HG03095 (cell line): ENCODE results near the gene UBE2E3.
A peak's percentile ranks its signal among the peaks of the same experiment; 100 is the strongest.

ENCODE experiments used
- ATAC-seq: cut with Tn5 transposase; IDR thresholded peaks from one replicate; pipeline ENCODE4 v1.9.1; 2021; ENCODE audit warnings: moderate library complexity; ENCODE audit not compliant: unreplicated experiment

UBE2E3 gene

GRCh38 chr2:180980106-180980942 is at the start of gene UBE2E3:
TSS of gene UBE2E3 (plus strand) at chr2:180980605. CDS start at chr2:180982043, 1,438 bp downstream.
- peak; percentile 67 for ATAC-seq

DNA sequence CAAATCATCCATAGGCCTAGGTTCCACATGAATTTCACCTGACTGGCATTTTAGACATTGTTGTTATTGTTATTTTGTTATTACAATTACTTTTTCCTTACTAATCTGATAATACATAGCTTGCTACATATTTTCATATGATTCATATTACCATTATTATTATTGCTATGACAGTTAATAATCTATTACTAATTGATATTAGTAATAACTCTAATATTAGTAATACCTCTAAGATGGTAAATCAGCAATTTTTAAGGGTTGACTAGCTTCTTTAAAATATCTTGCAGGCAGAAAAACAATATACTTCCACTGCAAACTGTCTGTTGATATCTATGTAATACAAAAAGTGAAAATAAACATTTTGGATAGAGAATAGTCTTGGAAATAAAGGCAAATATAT is 48.6 kb upstream of the UBE2E3 start:
- ATAC-seq = no peak

GRCh38 chr2:180933332-180933731 is 47.1 kb upstream of the UBE2E3 start:
- ATAC-seq = no peak

DNA sequence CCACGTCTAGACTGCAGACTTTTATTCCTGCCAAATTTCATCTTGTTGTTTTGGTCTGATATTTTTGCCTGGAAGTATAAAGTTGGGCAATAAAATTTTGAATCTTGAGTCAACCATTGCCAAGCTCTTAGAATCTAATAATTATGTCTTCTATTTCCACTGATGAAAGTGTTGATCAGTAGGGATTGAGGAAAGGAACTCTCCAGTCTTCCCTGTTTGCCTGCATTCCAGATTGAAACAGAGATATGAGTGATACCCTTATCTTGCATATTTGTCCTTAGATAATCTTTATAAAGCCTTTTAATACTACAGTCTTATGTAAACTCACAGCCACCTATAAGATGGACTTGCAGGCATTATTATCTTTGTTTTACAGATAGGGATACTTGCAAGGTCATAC is 45.5 kb upstream of the UBE2E3 start:
- ATAC-seq = no peak

DNA sequence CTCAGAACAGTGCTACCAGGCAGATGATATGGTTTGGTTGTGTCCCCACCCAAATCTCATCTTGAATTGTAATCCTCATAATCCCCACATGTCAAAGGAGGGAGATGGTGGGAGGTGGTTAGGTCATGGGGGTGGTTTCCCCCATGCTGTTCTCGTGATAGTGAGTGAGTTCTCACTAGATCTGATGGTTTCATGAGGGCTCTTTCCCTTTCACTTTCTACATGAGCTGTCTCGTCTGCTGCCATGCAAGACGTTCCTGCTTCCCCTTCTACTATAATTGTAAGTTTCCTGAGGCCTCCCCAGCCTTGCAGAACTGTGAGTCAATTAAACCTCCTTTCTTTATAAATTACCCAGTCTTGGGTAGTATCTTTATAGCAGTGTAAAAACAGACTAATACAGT is 42.9 kb upstream of the UBE2E3 start:
- ATAC-seq = peak; percentile 70

GRCh38 chr2:180938451-180938850 is 42.0 kb upstream of the UBE2E3 start:
- peak; percentile 42 for ATAC-seq

- ATAC-seq = no peak
Measured at GRCh38 chr2:180943275-180943674, 37.1 kb upstream of the UBE2E3 start.

DNA sequence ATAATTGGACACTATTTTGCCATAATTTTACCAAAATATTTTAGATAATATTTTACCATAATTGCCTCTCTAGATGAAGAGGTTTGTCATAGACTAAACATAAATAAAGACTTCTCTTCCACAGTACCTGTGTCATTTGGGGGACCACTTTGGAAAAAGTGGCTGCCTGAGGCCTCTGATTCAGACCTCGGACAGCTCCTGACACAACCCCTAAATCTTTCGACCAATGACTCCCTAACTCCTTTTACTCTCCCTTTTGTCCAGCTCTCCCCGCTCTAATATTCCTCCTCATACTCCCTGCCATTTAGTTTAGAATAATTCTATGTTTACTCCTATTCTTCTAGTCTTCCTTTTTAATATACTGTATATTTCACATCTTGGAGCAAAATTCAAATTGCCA is 36.0 kb upstream of the UBE2E3 start:
- no peak for ATAC-seq

DNA sequence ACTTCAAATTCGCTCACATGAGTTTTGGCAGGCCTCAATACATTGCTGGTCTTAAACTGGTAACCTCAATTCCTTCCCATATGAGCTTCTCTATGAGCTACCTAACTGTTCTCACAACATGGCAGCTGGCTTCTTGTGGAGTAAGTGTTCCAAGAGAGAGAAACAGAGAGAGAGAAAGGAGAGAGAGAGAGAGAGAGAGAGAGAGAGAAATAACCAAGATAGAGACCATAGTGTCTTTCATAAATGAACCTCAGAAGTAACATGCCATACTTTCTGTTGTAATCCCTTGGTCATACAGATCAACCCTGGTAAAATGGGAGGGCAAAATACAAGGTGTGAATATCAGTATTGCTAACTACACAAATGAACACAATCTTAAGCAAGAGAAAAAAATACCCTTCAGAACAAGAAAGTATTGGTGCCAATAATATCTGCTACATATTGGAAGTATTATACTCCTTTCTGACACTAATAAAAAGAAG is 33.2 kb upstream of the UBE2E3 start:
- ATAC-seq = no peak

DNA sequence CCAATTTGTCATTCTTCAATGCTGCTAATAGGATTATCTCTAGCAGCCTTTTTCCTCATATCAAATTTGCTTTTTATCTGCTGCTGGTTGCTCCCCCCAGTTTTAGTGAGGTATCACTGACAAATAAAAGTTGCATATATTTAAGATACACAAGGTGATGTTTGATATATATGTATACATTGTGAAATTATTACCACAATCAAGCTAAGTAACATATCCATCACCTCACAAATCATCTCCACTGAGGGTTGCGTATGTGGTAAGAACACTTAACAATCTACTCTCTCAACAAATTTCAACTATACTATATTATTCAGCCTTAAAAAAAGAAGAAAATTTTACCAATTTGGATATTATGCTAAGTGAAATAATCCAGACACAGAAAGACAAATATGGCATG is 30.5 kb upstream of the UBE2E3 start:
- ATAC-seq = no peak

- peak; percentile 46 for ATAC-seq
Measured at GRCh38 chr2:180952082-180952481, 28.3 kb upstream of the UBE2E3 start.

DNA sequence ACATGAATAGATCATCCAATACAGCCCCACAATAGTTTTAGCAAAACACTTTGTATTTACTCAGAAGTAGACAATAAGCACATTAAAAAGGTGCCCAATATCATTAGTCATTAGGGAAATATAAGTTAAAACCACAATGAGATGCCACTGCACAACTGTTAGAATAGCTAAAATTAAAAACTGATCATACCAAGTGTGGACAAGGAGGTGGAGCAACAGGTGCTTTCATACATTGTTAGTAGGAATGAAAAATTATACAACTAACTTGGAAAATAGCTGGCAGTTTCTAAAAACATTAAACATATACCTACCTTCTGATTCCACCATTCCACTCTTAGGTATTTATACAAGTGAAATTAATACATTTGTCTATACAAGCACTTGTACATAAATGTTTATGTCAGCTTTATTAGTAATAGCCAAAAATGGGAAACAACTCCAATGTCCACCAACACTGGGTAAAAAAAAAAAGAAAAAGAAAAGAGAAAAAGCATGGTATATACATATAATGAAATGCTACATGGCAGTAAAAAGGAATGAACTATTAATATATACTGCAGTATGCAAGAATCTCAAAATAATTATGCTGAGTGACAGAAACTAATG is 27.6 kb upstream of the UBE2E3 start:
- ATAC-seq = no peak

DNA sequence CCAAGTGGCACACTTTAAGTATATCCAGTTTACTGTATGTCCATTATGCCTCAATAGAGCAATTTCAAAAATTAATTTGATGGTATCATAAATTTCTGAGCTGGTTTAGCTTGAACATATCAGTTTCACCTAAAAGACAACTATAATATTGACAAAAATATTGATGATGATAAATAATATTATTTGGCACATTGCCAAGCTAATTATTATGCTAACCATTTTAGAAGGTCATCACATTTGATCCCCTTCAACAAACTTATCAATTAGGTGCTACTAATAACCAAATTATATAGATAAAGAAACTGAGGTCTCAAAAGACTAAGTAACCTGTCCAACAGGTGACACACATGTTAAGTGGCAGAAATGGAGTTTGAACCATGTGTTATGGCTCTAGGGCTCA is 26.9 kb upstream of the UBE2E3 start:
- ATAC-seq = no peak

- no peak for ATAC-seq
Measured at GRCh38 chr2:180955101-180955500, 25.3 kb upstream of the UBE2E3 start.

GRCh38 chr2:180959787-180960186 is 20.6 kb upstream of the UBE2E3 start:
- ATAC-seq = no peak

GRCh38 chr2:180960982-180961381 is 19.4 kb upstream of the UBE2E3 start:
- no peak for ATAC-seq

- ATAC-seq = no peak
Measured at GRCh38 chr2:180962727-180963314, 17.6 kb upstream of the UBE2E3 start.

- no peak for ATAC-seq
Measured at GRCh38 chr2:180966378-180966777, 14.0 kb upstream of the UBE2E3 start.

- ATAC-seq = no peak
Measured at GRCh38 chr2:180969124-180969523, 11.3 kb upstream of the UBE2E3 start.

GRCh38 chr2:180970016-180970415 is 10.4 kb upstream of the UBE2E3 start:
- no peak for ATAC-seq

GRCh38 chr2:180971811-180972210 is 8.6 kb upstream of the UBE2E3 start:
- no peak for ATAC-seq

- ATAC-seq = no peak
Measured at GRCh38 chr2:180975585-180975984, 4.8 kb upstream of the UBE2E3 start.
